ENCODE results near the gene DLGAP4. TPM values are rescaled to one million over a fixed set of nuclear protein-coding genes. Genes with fewer than 3 reads are reported as not detected.

The DLGAP4 gene
- total and polyA plus RNA-seq, 2 of the 8 experiments (the other 6 are each of a cell fraction or from before 2014, with no cell fraction given) = 41.2 to 57.2 TPM

DNA sequence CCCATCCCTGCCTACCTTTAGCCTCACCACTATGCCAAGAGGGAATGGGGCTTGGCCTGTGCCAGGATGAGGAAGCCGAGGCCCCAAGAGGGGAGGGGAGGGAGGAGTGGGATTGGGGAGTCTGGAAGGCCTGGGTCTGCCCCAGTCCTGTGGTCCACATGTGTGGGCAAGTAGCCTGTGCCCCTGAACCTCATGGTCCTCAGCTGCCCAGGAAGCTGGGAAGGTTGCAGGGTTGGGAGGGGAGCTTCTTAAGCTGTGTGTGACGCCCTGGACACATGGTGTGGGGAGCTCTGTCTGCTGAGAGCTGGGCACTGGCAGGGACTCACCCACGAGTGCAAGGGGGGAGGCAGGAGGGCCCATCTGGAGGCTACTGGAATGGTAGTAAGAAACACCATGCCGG, 31.7 kb downstream of the DLGAP4 start:
- Histone ChIP-seq H3K23me2 (ENCODE audit: low read depth, low read length) (no peaks in the 10 kb centered on the region; the same call in 1 of the 2 replicates), H3K23ac (ENCODE audit: insufficient read length) (no peak overlapping the region), H3K14ac (ENCODE audit: insufficient read length) (no peak overlapping the region), H3K4me2 (ENCODE audit: insufficient read depth in 1 of 2, low read depth in 2 of 2, low read length in 2 of 2) (no peak overlapping the region), H2BK20ac (ENCODE audit: low read length) (no peak overlapping the region), H3K18ac (ENCODE audit: extremely low read depth, low read length) (no peak overlapping the region), H3K4me1 (replicated peaks in 1 of 4; ENCODE audit: control insufficient read depth in 3 of 4, insufficient read depth in 4 of 4, low read length in 3 of 4) (peaks cover 6 to 31% (median 16%) of the 10 kb centered on the region in 4 experiments), H4K8ac (ENCODE audit: extremely low read depth, insufficient read depth, low read length) (no peak overlapping the region), H2BK5ac (ENCODE audit: low read depth, low read length) (no peak overlapping the region), H3K36me3 (ENCODE audit: control insufficient read depth in 2 of 4, insufficient read depth in 4 of 4, low read length in 3 of 4) (no peaks in the 10 kb centered on the region), H3K79me1 (ENCODE audit: low read depth, low read length) (no peaks in the 10 kb centered on the region), H2AK5ac (ENCODE audit: low read depth, low read length) (no peak overlapping the region; the same call in 1 of the 2 replicates), H3K56ac (replicated peaks; ENCODE audit: insufficient read length, low read depth, low read length) (no peak overlapping the region), H4K20me1 (replicated peaks in 1 of 2; ENCODE audit: control insufficient read depth in 1 of 2, insufficient read depth in 2 of 2, low read length in 2 of 2) (peaks cover 16% of the 10 kb centered on the region in 2 experiments), H4K91ac (replicated peaks; ENCODE audit: insufficient read length, low read length) (no peak overlapping the region), H3K27me3 (replicated peaks in 1 of 4; ENCODE audit: control insufficient read depth in 3 of 4, extremely low read depth in 1 of 4, insufficient read depth in 3 of 4, low read length in 3 of 4) (peaks cover 2 to 23% (median 18%) of the 10 kb centered on the region in 4 experiments; a peak in 6 of 7 replicates), H3K4me3 (ENCODE audit: extremely low read depth in 1 of 4, insufficient read depth in 2 of 4, low read depth in 3 of 4, low read length in 4 of 4) (no peak overlapping the region), H3K9ac (replicated peaks in 1 of 4; ENCODE audit: extremely low read depth in 1 of 4, low read depth in 3 of 4, low read length in 3 of 4) (no peak overlapping the region), H2BK120ac (replicated peaks; ENCODE audit: low read depth, low read length) (no peak overlapping the region), H4K5ac (ENCODE audit: insufficient read length, low read depth, low read length) (no peak overlapping the region), H2BK12ac (ENCODE audit: low read depth, low read length) (no peak overlapping the region), H3K27ac (ENCODE audit: low read depth, low read length) (no peak overlapping the region), H2BK15ac (ENCODE audit: low read length) (no peak overlapping the region), H3K79me2 (ENCODE audit: control insufficient read depth in 1 of 2, insufficient read depth in 2 of 2, low read length in 2 of 2) (no peaks in the 10 kb centered on the region), H2AFZ (ENCODE audit: low read length) (no peak overlapping the region), H3K4ac (replicated peaks; ENCODE audit: insufficient read length, low read depth, low read length) (no peak overlapping the region), H3K9me3 (ENCODE audit: insufficient read depth in 2 of 2, low read depth in 1 of 2, low read length in 1 of 2) (no peaks in the 10 kb centered on the region)
- DNase-seq (ENCODE audit: low read depth in 1 of 2, low spot score in 2 of 2) = no peak
- 90% methylated on average over 4 of the region's 4 CpGs; no CpG with 5 or more reads in 1 of the 2 experiments for WGBS, 2 experiments (ENCODE audit: extremely low coverage in 1 of 2, insufficient coverage in 1 of 2, insufficient read length in 1 of 2, insufficient replicate concordance in 2 of 2, low coverage in 1 of 2, low lambda C conversion rate in 2 of 2, missing lambda C conversion rate in 1 of 2)
- POLR2A ChIA-PET (ENCODE audit: partially characterized antibody) = no interaction called here
- TF ChIP-seq NRF1 (IDR thresholded peaks at IDR 0.05; ENCODE audit: low read depth, low read length) (no peak), POLR2A (IDR thresholded peaks at IDR 0.05; ENCODE audit: control extremely low read depth in 1 of 2, low read depth in 2 of 2, low read length in 2 of 2) (no peak), ASH2L (IDR thresholded peaks at IDR 0.05; ENCODE audit: low read length) (no peak), NANOG (IDR thresholded peaks at IDR 0.05; ENCODE audit: insufficient read depth, low read depth, low read length, poor library complexity, severe bottlenecking) (no peak), BRCA1 (IDR thresholded peaks at IDR 0.05; ENCODE audit: low read depth, low read length) (no peak), MAFK (IDR thresholded peaks at IDR 0.05; ENCODE audit: low read depth, low read length) (no peak), SP4 (IDR thresholded peaks at IDR 0.05; ENCODE audit: low read length) (no peak)
- CTCF ChIA-PET (ENCODE audit: partially characterized antibody) = interaction anchor here (0.6 to 1.2 kb wide), 2 partner anchors 15 to 108 kb away, joined by 3 read pairs; no protein-coding TSS in a partner anchor
- no peak for FAIRE-seq

Data from H1 (cell line).